Mesendoderm (in vitro differentiated cells): ENCODE measurements around the gene ERBB4. TPM values are rescaled to one million over a fixed set of nuclear protein-coding genes. Genes with fewer than 3 reads are reported as not detected.

Source experiments
- DNase-seq: peaks from one replicate; pipeline ENCODE4 v3.0.0; 2013
- H2AK5ac ChIP-seq: 2 replicates; pipeline ENCODE4 v1.6.1; 2013; ENCODE audit warnings: low read length, inconsistent platforms
- H2BK120ac ChIP-seq: 2 replicates; pipeline ENCODE4 v1.6.1; 2013; ENCODE audit warnings: low read depth, mild to moderate bottlenecking, low read length, moderate library complexity, mixed read lengths
- H2BK15ac ChIP-seq: replicated peaks from 2 replicates; pipeline ENCODE4 v1.6.1; 2013; ENCODE audit warnings: low read depth, mild to moderate bottlenecking, moderate library complexity
- H2BK5ac ChIP-seq: 2 replicates; pipeline ENCODE4 v1.6.1; 2013; ENCODE audit warnings: low read length, inconsistent platforms
- H3K18ac ChIP-seq: 2 replicates; pipeline ENCODE4 v1.6.1; 2013; ENCODE audit warnings: mild to moderate bottlenecking, low read length, mixed read lengths
- H3K23ac ChIP-seq: one replicate; pipeline ENCODE4 v1.6.1; 2013; ENCODE audit warnings: low read length
- H3K27ac ChIP-seq: 2 replicates; pipeline ENCODE4 v1.5.1; 2013; ENCODE audit warnings: low read depth, mild to moderate bottlenecking, inconsistent platforms, low read length, moderate library complexity
- H3K27me3 ChIP-seq: 2 replicates; pipeline ENCODE4 v1.6.1; 2013; ENCODE audit warnings: low read length, control low read depth, mild to moderate bottlenecking, inconsistent platforms; ENCODE audit not compliant: insufficient read depth, poor library complexity
- H3K36me3 ChIP-seq: 2 replicates; pipeline ENCODE4 v1.6.1; 2013; ENCODE audit warnings: low read length, inconsistent platforms; ENCODE audit not compliant: control insufficient read depth, insufficient read depth
- H3K4ac ChIP-seq: one replicate; pipeline ENCODE4 v1.6.1; 2013; ENCODE audit warnings: low read depth, mild to moderate bottlenecking, low read length, moderate library complexity
- H3K4me1 ChIP-seq: 2 replicates; pipeline ENCODE4 v1.6.1; 2013; ENCODE audit warnings: low read depth, low read length, inconsistent platforms; ENCODE audit not compliant: control insufficient read depth
- H3K4me2 ChIP-seq: 2 replicates; pipeline ENCODE4 v1.6.1; 2013; ENCODE audit warnings: low read length
- H3K4me3 ChIP-seq: 2 replicates; pipeline ENCODE4 v1.5.1; 2013; ENCODE audit warnings: mild to moderate bottlenecking, low read length
- H3K56ac ChIP-seq: one replicate; pipeline ENCODE4 v1.6.1; 2013; ENCODE audit warnings: low read length
- H3K79me1 ChIP-seq: 2 replicates; pipeline ENCODE4 v1.6.1; 2013; ENCODE audit warnings: low read length, inconsistent platforms
- H3K79me2 ChIP-seq: 2 replicates; pipeline ENCODE4 v1.6.1; 2013; ENCODE audit warnings: mild to moderate bottlenecking, low read length; ENCODE audit not compliant: control insufficient read depth, insufficient read depth
- H3K9ac ChIP-seq: 2 replicates; pipeline ENCODE4 v1.6.1; 2013; ENCODE audit warnings: low read length, inconsistent platforms
- H4K5ac ChIP-seq: one replicate; pipeline ENCODE4 v1.6.1; 2013; ENCODE audit warnings: low read length
- H4K8ac ChIP-seq: one replicate; pipeline ENCODE4 v1.6.1; 2013; ENCODE audit warnings: low read depth, mild to moderate bottlenecking, control low read depth, low read length, moderate library complexity
- WGBS: extraction: QIAGEN DNeasy Blood & Tissue Kit; methylation state at CpG from one replicate; pipeline ENCODE4 v1.1.7; 2013; ENCODE audit warnings: low lambda C conversion rate, missing lambda C conversion rate; ENCODE audit not compliant: insufficient coverage; ENCODE audit errors: extremely low coverage; 5-methylcytosine and 5-hydroxymethylcytosine counted together
- polyA plus RNA-seq, 2 experiments: library from polyadenylated mRNA; stranded (reverse); fragments of 200-250 nt; gene quantifications; one replicate each; pipeline ENCODE4 v1.2.3, GENCODE V29; 2013

ERBB4 gene
- polyA plus RNA-seq (2013, experiment 1 of 2): 0.06 TPM
- polyA plus RNA-seq (2013, experiment 2 of 2): 0.06 TPM

DNA sequence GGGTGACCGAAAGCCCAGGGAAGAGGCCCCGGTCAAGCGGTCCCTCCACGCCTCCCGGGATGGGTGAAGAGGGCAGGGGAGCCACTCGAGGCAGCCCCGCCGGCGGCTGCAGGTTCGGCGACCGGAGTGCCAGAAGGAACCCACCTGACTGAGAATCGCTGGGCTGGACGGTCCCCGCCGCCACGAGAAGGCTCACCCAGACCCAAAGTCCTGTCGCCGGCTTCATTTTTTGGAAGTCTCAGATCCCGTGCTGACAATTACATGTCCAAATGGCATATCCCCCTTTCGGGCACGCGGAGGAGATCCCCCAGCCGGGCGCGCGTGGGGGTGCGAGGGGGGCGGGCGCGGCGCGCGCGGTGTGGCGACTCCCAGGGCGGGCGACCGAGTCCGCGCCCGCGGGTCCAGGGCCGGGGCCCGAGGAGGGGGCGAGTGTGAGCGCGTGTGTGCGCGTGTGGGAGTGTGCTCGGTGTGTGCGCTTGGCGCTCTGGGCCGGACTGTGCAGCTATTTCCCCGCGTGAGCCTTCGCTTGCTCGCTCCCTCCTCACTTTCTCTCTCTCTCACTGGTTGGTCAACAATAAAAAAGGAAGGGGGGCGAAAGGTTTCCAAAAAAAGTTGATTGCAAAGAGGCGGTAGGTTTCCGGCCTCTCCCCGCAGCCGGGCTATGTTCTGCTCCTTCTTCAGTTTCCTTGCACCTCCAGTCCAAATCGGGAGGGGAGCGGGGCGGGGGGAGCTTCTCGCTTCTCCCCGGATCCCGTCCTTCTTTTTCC lies at the start of gene ERBB4:
Gene ERBB4 (minus strand): TSS at position 498 of the 767 bp plus-strand sequence. CDS start 272 bp downstream, at position 226.
- peak within 1 kb of the TSS; percentile 73 for H3K56ac ChIP-seq
- no peaks in the 10 kb centered on the region for H3K79me2 ChIP-seq
- WGBS: no CpG with 5 or more reads among the region's 69 CpGs
- no peak within 1 kb of the TSS for H2BK15ac ChIP-seq
- no peak within 1 kb of the TSS for H3K18ac ChIP-seq
- no peak within 1 kb of the TSS for H2BK120ac ChIP-seq
- peaks cover 29% of the 10 kb centered on the region for H3K27me3 ChIP-seq
- no peak within 1 kb of the TSS for H4K8ac ChIP-seq
- H3K36me3 ChIP-seq: no peaks in the 10 kb centered on the region
- no peak for DNase-seq
- H2BK5ac ChIP-seq: no peak within 1 kb of the TSS
- no peaks in the 10 kb centered on the region for H3K79me1 ChIP-seq
- no peak within 1 kb of the TSS for H3K4ac ChIP-seq
- H3K23ac ChIP-seq: no peak within 1 kb of the TSS
- H2AK5ac ChIP-seq: no peak within 1 kb of the TSS
- no peaks in the 10 kb centered on the region for H3K4me1 ChIP-seq
- H3K4me3 ChIP-seq: peak within 1 kb of the TSS; percentile 62
- no peak within 1 kb of the TSS for H4K5ac ChIP-seq
- H3K4me2 ChIP-seq: peak within 1 kb of the TSS; percentile 92
- peak within 1 kb of the TSS; percentile 48 for H3K9ac ChIP-seq
- H3K27ac ChIP-seq: no peak within 1 kb of the TSS

GRCh38 chr2:212580117-212580516 lies 41.5 kb upstream of the ERBB4 start:
- H3K27ac ChIP-seq: no peak overlapping the region
- H3K18ac ChIP-seq: no peak overlapping the region
- no peak overlapping the region for H3K4ac ChIP-seq
- no peak overlapping the region for H3K23ac ChIP-seq
- DNase-seq: no peak
- no peak overlapping the region for H3K4me3 ChIP-seq
- H2AK5ac ChIP-seq: no peak overlapping the region
- H4K5ac ChIP-seq: no peak overlapping the region
- H3K56ac ChIP-seq: no peak overlapping the region
- H3K9ac ChIP-seq: no peak overlapping the region
- no peaks in the 10 kb centered on the region for H3K79me2 ChIP-seq
- WGBS: no CpG with 5 or more reads among the region's 2 CpGs
- H3K27me3 ChIP-seq: no peaks in the 10 kb centered on the region
- no peak overlapping the region for H4K8ac ChIP-seq
- H3K4me2 ChIP-seq: no peak overlapping the region
- H2BK5ac ChIP-seq: no peak overlapping the region
- H3K36me3 ChIP-seq: no peaks in the 10 kb centered on the region
- H3K79me1 ChIP-seq: no peaks in the 10 kb centered on the region
- no peak overlapping the region for H2BK15ac ChIP-seq
- no peak overlapping the region for H2BK120ac ChIP-seq
- H3K4me1 ChIP-seq: no peaks in the 10 kb centered on the region

- Histone ChIP-seq H3K56ac (no peak overlapping the region), H2BK5ac (no peak overlapping the region), H3K4ac (no peak overlapping the region), H3K18ac (no peak overlapping the region), H2BK120ac (no peak overlapping the region), H3K4me3 (no peak overlapping the region), H4K5ac (no peak overlapping the region), H2AK5ac (no peak overlapping the region), H4K8ac (no peak overlapping the region), H3K4me2 (no peak overlapping the region), H2BK15ac (no peak overlapping the region), H3K27ac (no peak overlapping the region), H3K36me3 (no peaks in the 10 kb centered on the region), H3K79me2 (no peaks in the 10 kb centered on the region), H3K23ac (no peak overlapping the region), H3K27me3 (no peaks in the 10 kb centered on the region), H3K9ac (no peak overlapping the region), H3K4me1 (no peaks in the 10 kb centered on the region), H3K79me1 (no peaks in the 10 kb centered on the region)
- DNase-seq: no peak
- WGBS: no CpG with 5 or more reads among the region's 4 CpGs
Observed at GRCh38 chr2:212556296-212556695, 17.7 kb upstream of the ERBB4 start.

GRCh38 chr2:212554233-212554632 lies 15.6 kb upstream of the ERBB4 start:
- no peak overlapping the region for H3K23ac ChIP-seq
- no peak overlapping the region for H3K56ac ChIP-seq
- H3K27ac ChIP-seq: no peak overlapping the region
- no peak overlapping the region for H4K5ac ChIP-seq
- H3K79me1 ChIP-seq: no peaks in the 10 kb centered on the region
- no peak overlapping the region for H2BK15ac ChIP-seq
- H3K4me3 ChIP-seq: no peak overlapping the region
- no peaks in the 10 kb centered on the region for H3K79me2 ChIP-seq
- H3K27me3 ChIP-seq: no peaks in the 10 kb centered on the region
- WGBS: no CpG with 5 or more reads among the region's 2 CpGs
- no peak overlapping the region for H3K4me2 ChIP-seq
- no peak overlapping the region for H3K4ac ChIP-seq
- no peaks in the 10 kb centered on the region for H3K36me3 ChIP-seq
- H2BK5ac ChIP-seq: no peak overlapping the region
- no peak overlapping the region for H4K8ac ChIP-seq
- no peak overlapping the region for H3K18ac ChIP-seq
- DNase-seq: no peak
- no peak overlapping the region for H2AK5ac ChIP-seq
- H3K9ac ChIP-seq: no peak overlapping the region
- H3K4me1 ChIP-seq: no peaks in the 10 kb centered on the region
- no peak overlapping the region for H2BK120ac ChIP-seq

DNA sequence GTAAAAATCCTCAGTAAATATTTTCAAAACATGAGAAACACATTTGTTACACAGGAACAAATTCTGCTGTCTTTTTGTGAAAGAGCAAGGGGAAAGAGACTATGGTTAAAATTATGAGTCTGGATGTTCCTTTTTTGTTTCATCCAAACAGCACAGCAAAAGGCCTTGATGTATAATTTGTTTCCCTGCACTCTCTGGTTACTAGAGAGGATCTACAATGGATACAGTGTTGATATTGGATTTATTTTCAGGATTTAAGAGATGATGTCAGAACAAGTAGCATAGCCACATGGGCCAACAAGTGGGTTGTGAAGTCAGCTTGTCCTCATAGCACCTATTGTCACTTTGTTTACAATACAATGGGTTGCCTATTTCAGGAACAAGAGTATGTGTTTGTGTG lies 11.3 kb upstream of the ERBB4 start:
- H2BK5ac ChIP-seq: no peak overlapping the region
- no peak overlapping the region for H3K4me3 ChIP-seq
- DNase-seq: no peak
- no peak overlapping the region for H4K8ac ChIP-seq
- H3K79me1 ChIP-seq: no peaks in the 10 kb centered on the region
- no peak overlapping the region for H2AK5ac ChIP-seq
- H3K9ac ChIP-seq: no peak overlapping the region
- H3K56ac ChIP-seq: no peak overlapping the region
- no peak overlapping the region for H4K5ac ChIP-seq
- no peaks in the 10 kb centered on the region for H3K36me3 ChIP-seq
- no peak overlapping the region for H2BK15ac ChIP-seq
- H3K27me3 ChIP-seq: no peaks in the 10 kb centered on the region
- H3K4ac ChIP-seq: no peak overlapping the region
- H3K18ac ChIP-seq: no peak overlapping the region
- no peaks in the 10 kb centered on the region for H3K4me1 ChIP-seq
- no peak overlapping the region for H3K4me2 ChIP-seq
- no peak overlapping the region for H3K27ac ChIP-seq
- H3K79me2 ChIP-seq: no peaks in the 10 kb centered on the region
- no peak overlapping the region for H2BK120ac ChIP-seq
- H3K23ac ChIP-seq: no peak overlapping the region

GRCh38 chr2:212549463-212549862 lies 10.9 kb upstream of the ERBB4 start:
- Histone ChIP-seq H4K5ac (no peak overlapping the region), H3K79me1 (no peaks in the 10 kb centered on the region), H2BK120ac (no peak overlapping the region), H2BK15ac (no peak overlapping the region), H3K4me1 (no peaks in the 10 kb centered on the region), H4K8ac (no peak overlapping the region), H3K18ac (no peak overlapping the region), H3K56ac (no peak overlapping the region), H3K4me2 (no peak overlapping the region), H2AK5ac (no peak overlapping the region), H2BK5ac (no peak overlapping the region), H3K4me3 (no peak overlapping the region), H3K36me3 (no peaks in the 10 kb centered on the region), H3K9ac (no peak overlapping the region), H3K23ac (no peak overlapping the region), H3K79me2 (no peaks in the 10 kb centered on the region), H3K27ac (no peak overlapping the region), H3K27me3 (no peaks in the 10 kb centered on the region), H3K4ac (no peak overlapping the region)
- DNase-seq: no peak
